ENCODE measurements around the gene GRIK2. TPM values are rescaled to one million over a fixed set of nuclear protein-coding genes. Genes with fewer than 3 reads are reported as not detected.
"Not testable (repeated sequence)": the region's sequence is repeated elsewhere in the genome, so short reads cannot be mapped to it uniquely, and the experiment has no call there.

GRIK2 gene
- polyA plus RNA-seq, 1 donor = 1.3 TPM

- no peak for DNase-seq (ENCODE audit: low read depth)
Measured at GRCh38 chr6:101630941-101631340, 237.4 kb downstream of the GRIK2 start.

GRCh38 chr6:101633081-101633480 is 239.6 kb downstream of the GRIK2 start:
- no peak for DNase-seq (ENCODE audit: low read depth)

- DNase-seq (ENCODE audit: low read depth) = not testable (repeated sequence)
Measured at GRCh38 chr6:101638865-101639264, 245.4 kb downstream of the GRIK2 start.

GRCh38 chr6:101640131-101640530 is 246.6 kb downstream of the GRIK2 start:
- DNase-seq (ENCODE audit: low read depth) = no peak

- no peak for DNase-seq (ENCODE audit: low read depth)
Measured at GRCh38 chr6:101645770-101646169, 252.3 kb downstream of the GRIK2 start.

- DNase-seq (ENCODE audit: low read depth) = no peak
Measured at GRCh38 chr6:101650402-101651100, 257.0 kb downstream of the GRIK2 start.

- no peak for DNase-seq (ENCODE audit: low read depth)
Measured at GRCh38 chr6:101652079-101652478, 258.6 kb downstream of the GRIK2 start.

GRCh38 chr6:101655109-101655508 is 261.6 kb downstream of the GRIK2 start:
- no peak for DNase-seq (ENCODE audit: low read depth)

GRCh38 chr6:101662111-101662897 is 268.8 kb downstream of the GRIK2 start:
- DNase-seq (ENCODE audit: low read depth) = no peak

GRCh38 chr6:101663100-101663499 is 269.6 kb downstream of the GRIK2 start:
- no peak for DNase-seq (ENCODE audit: low read depth)

GRCh38 chr6:101666256-101666655 is 272.7 kb downstream of the GRIK2 start:
- DNase-seq (ENCODE audit: low read depth) = no peak

- DNase-seq (ENCODE audit: low read depth) = no peak
Measured at GRCh38 chr6:101668496-101669030, 275.1 kb downstream of the GRIK2 start.

- DNase-seq (ENCODE audit: low read depth) = no peak
Measured at GRCh38 chr6:101676187-101676586, 282.7 kb downstream of the GRIK2 start.

GRCh38 chr6:101682937-101683336 is 289.4 kb downstream of the GRIK2 start:
- DNase-seq (ENCODE audit: low read depth) = no peak

GRCh38 chr6:101683884-101684283 is 290.4 kb downstream of the GRIK2 start:
- no peak for DNase-seq (ENCODE audit: low read depth)

- DNase-seq (ENCODE audit: low read depth) = no peak
Measured at GRCh38 chr6:101686653-101687052, 293.1 kb downstream of the GRIK2 start.

GRCh38 chr6:101689156-101689555 is 295.6 kb downstream of the GRIK2 start:
- no peak for DNase-seq (ENCODE audit: low read depth)

- no peak for DNase-seq (ENCODE audit: low read depth)
Measured at GRCh38 chr6:101689695-101690094, 296.2 kb downstream of the GRIK2 start.

- no peak for DNase-seq (ENCODE audit: low read depth)
Measured at GRCh38 chr6:101700655-101701054, 307.1 kb downstream of the GRIK2 start.

- no peak for DNase-seq (ENCODE audit: low read depth)
Measured at GRCh38 chr6:101703311-101703710, 309.8 kb downstream of the GRIK2 start.

GRCh38 chr6:101705866-101706265 is 312.4 kb downstream of the GRIK2 start:
- no peak for DNase-seq (ENCODE audit: low read depth)

GRCh38 chr6:101706576-101706975 is 313.1 kb downstream of the GRIK2 start:
- no peak for DNase-seq (ENCODE audit: low read depth)

- DNase-seq (ENCODE audit: low read depth) = no peak
Measured at GRCh38 chr6:101711518-101711917, 318.0 kb downstream of the GRIK2 start.
